ENCODE measurements around the gene CERK. TPM values are rescaled to one million over a fixed set of nuclear protein-coding genes. Genes with fewer than 3 reads are reported as not detected.

The CERK gene
- total and polyA plus RNA-seq, 2 of the 8 experiments (the other 6 are each of a cell fraction or from before 2014, with no cell fraction given), result 26.6 to 59.0 TPM

DNA sequence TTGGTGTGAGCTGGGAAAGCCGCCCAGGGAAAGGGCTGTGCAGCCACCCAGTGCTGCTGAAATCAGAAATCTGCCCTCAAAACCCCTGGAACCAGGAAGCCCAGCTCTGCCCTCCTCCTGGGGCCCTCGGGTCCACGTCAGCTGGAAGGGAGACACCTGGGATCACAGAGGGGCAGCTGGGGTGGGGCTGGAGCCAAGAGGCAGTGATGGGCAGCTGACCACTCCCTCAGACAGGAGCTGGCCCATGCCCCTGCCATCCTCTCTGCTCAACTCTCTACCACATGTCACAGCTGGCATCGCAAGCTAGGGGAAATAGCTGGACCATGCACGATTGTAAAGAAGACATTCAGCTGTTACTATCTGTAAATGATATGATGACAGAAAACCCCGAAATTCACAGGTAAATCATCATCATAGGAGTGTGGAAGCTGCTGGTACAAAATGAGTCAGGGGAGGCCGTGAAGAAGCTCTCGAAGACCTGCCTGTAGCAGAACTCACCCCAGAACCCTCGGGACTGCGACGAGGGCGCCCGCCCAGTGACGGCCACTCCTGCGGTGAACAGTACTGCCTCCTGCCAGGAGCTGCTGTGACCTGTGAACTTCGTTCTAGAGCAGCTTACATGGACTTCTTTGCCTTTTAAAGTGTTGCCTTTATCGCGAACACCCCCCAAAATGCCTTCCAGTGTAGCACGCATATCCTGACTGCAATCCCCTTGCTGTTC lies 55.9 kb downstream of the CERK start:
- Histone ChIP-seq H3K14ac (ENCODE audit: insufficient read length) (no peak overlapping the region), H3K56ac (replicated peaks; ENCODE audit: insufficient read length, low read depth, low read length) (no peak overlapping the region), H4K20me1 (replicated peaks in 1 of 2; ENCODE audit: control insufficient read depth in 1 of 2, insufficient read depth in 2 of 2, low read length in 2 of 2) (no peaks in the 10 kb centered on the region), H3K27ac (ENCODE audit: low read depth, low read length) (no peak overlapping the region), H3K23me2 (ENCODE audit: low read depth, low read length) (peaks cover 3% of the 10 kb centered on the region; the same call in 1 of the 2 replicates), H3K4ac (replicated peaks; ENCODE audit: insufficient read length, low read depth, low read length) (no peak overlapping the region), H4K5ac (ENCODE audit: insufficient read length, low read depth, low read length) (no peak overlapping the region), H3K4me3 (ENCODE audit: extremely low read depth in 1 of 4, insufficient read depth in 2 of 4, low read depth in 3 of 4, low read length in 4 of 4) (no peak overlapping the region), H2BK15ac (ENCODE audit: low read length) (no peak overlapping the region), H2BK20ac (ENCODE audit: low read length) (no peak overlapping the region), H3K9ac (replicated peaks in 1 of 4; ENCODE audit: extremely low read depth in 1 of 4, low read depth in 3 of 4, low read length in 3 of 4) (no peak overlapping the region), H3K4me1 (replicated peaks in 1 of 4; ENCODE audit: control insufficient read depth in 3 of 4, insufficient read depth in 4 of 4, low read length in 3 of 4) (no peaks in the 10 kb centered on the region), H2BK5ac (ENCODE audit: low read depth, low read length) (no peak overlapping the region), H4K8ac (ENCODE audit: extremely low read depth, insufficient read depth, low read length) (no peak overlapping the region), H3K27me3 (replicated peaks in 1 of 4; ENCODE audit: control insufficient read depth in 3 of 4, extremely low read depth in 1 of 4, insufficient read depth in 3 of 4, low read length in 3 of 4) (no peaks in the 10 kb centered on the region), H3K9me3 (ENCODE audit: insufficient read depth in 2 of 2, low read depth in 1 of 2, low read length in 1 of 2) (no peaks in the 10 kb centered on the region), H3K4me2 (ENCODE audit: insufficient read depth in 1 of 2, low read depth in 2 of 2, low read length in 2 of 2) (no peak overlapping the region), H3K36me3 (ENCODE audit: control insufficient read depth in 2 of 4, insufficient read depth in 4 of 4, low read length in 3 of 4) (peaks cover 0 to 15% (median 3%) of the 10 kb centered on the region in 4 experiments; a peak in 4 of 8 replicates), H3K18ac (ENCODE audit: extremely low read depth, low read length) (no peak overlapping the region), H3K79me1 (ENCODE audit: low read depth, low read length) (no peaks in the 10 kb centered on the region), H2BK12ac (ENCODE audit: low read depth, low read length) (no peak overlapping the region), H3K23ac (ENCODE audit: insufficient read length) (no peak overlapping the region), H2BK120ac (replicated peaks; ENCODE audit: low read depth, low read length) (no peak overlapping the region), H4K91ac (replicated peaks; ENCODE audit: insufficient read length, low read length) (no peak overlapping the region), H3K79me2 (ENCODE audit: control insufficient read depth in 1 of 2, insufficient read depth in 2 of 2, low read length in 2 of 2) (no peaks in the 10 kb centered on the region), H2AFZ (ENCODE audit: low read length) (no peak overlapping the region), H2AK5ac (ENCODE audit: low read depth, low read length) (no peak overlapping the region)
- TF ChIP-seq KDM4A (IDR thresholded peaks at IDR 0.05; ENCODE audit: low read depth, low read length, severe bottlenecking) (no peak), SP2 (IDR thresholded peaks at IDR 0.05; ENCODE audit: low read length) (no peak), CHD1 (IDR thresholded peaks at IDR 0.05; ENCODE audit: low read depth, low read length) (no peak), NANOG (IDR thresholded peaks at IDR 0.05; ENCODE audit: insufficient read depth, low read depth, low read length, poor library complexity, severe bottlenecking) (no peak), NRF1 (IDR thresholded peaks at IDR 0.05; ENCODE audit: low read depth, low read length) (no peak), POLR2A (IDR thresholded peaks at IDR 0.05; ENCODE audit: control extremely low read depth in 1 of 2, low read depth in 2 of 2, low read length in 2 of 2) (peak in 1 of 2 experiments; percentile 31; a peak in 1 of 3 replicates), ASH2L (IDR thresholded peaks at IDR 0.05; ENCODE audit: low read length) (no peak), BCL11A (IDR thresholded peaks at IDR 0.05; ENCODE audit: low read depth in 2 of 2, low read length in 2 of 2) (no peak), PHF8 (conservative IDR thresholded peaks at IDR 0.05; ENCODE audit: low read depth, low read length) (no peak)
- CTCF ChIA-PET (ENCODE audit: partially characterized antibody), result interaction anchor here (0.7 to 4.1 kb wide), 22 partner anchors 10 to 346 kb away, joined by 3 to 32 read pairs (median 4); no protein-coding TSS in a partner anchor
- 91% methylated on average over 19 of the region's 19 CpGs; no CpG with 5 or more reads in 1 of the 2 experiments for WGBS, 2 experiments (ENCODE audit: extremely low coverage in 1 of 2, insufficient coverage in 1 of 2, insufficient read length in 1 of 2, insufficient replicate concordance in 2 of 2, low coverage in 1 of 2, low lambda C conversion rate in 2 of 2, missing lambda C conversion rate in 1 of 2)
- POLR2A ChIA-PET (ENCODE audit: partially characterized antibody), result interaction anchor here (0.6 to 1.4 kb wide), 7 partner anchors 16 to 118 kb away, joined by 3 to 4 read pairs (median 3); no protein-coding TSS in a partner anchor
- DNase-seq (ENCODE audit: low read depth in 1 of 2, low spot score in 2 of 2) (no peak), FAIRE-seq (no peak)

Data from H1 (cell line).